ENCODE measurements around the gene TMEM209. TPM values are rescaled to one million over a fixed set of nuclear protein-coding genes. Genes with fewer than 3 reads are reported as not detected.
"Not testable (repeated sequence)": the region's sequence is repeated elsewhere in the genome, so short reads cannot be mapped to it uniquely, and the experiment has no call there.

TMEM209 gene
- total RNA-seq (2014; rRNA removed; shearing (Covaris generic); ENCODE audit: low replicate concordance), result 4.0 and 4.5 TPM in 2 replicates

DNA sequence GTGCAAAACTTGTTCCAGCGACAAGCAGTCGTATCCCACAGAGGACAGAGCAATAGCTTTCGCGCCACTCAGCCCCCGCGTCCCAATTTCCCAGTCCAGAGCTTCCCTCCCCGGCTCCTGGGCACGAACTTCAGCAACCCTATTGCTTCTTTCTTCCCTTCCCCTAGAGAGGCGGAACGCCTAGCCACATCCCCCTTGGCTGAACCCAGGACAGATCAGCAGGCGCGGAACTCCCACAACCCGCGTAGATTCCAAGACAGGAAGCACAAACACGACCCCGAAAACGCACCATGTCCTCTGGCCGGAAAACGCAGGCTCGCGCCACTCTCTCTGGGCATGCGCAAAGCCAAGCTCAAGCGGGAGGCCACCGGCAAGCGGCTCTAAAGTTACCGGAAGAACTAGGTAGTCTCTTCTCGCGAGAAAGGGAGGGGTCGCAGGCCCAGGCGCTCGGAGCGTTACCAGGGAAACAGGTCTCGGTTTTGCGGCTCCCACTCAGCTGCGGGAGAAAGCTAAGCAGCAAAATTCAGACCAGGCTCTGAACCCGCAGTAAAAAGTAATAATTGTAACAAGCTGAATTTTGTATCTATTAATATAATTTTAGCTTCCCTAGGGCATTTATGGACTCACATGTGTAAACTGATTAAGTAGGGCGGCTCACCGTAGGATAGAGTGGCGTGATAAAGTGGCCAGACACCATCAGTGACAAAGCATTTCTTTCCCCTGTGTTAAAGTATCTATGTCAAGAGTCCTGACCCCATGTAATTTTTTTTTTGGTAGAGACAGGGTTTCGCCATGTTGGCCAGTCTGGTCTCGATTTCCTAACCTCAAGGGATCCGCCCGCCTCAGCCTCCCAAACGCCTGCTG lies at the start of gene TMEM209:
TMEM209 (minus strand) TSS at position 323 of the 864 bp plus-strand sequence; CDS start at position 292, 31 bp downstream.
- DNase-seq (ENCODE audit: low read depth), result peak; percentile 95
- in situ Hi-C loops (cut with HindIII; ENCODE audit: low pct_unique_long_range_greater_than_20kb, low sequenced_read_pairs), result no loop called here

DNA sequence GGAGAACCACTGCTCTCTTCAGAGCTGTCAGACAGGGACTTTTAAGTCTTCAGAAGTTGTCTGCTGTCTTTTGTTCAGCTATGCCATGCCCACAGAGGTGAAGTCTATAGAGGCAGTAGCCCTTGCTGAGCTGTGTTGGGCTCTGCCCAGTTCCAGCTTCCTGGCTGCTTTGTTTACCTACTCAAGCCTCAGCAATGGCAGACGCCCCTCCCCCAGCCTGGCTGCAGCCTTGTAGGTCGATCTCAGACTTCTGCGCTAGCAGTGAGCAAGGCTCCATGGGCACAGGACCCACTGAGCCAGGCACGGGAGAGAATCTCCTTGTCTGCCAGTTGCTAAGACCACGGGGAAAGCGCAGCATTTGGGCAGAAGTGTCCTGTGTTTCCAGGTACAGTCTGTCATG lies 49.3 kb upstream of the TMEM209 start:
- no peak for DNase-seq (ENCODE audit: low read depth)
- in situ Hi-C loops (cut with HindIII; ENCODE audit: low pct_unique_long_range_greater_than_20kb, low sequenced_read_pairs), result no loop called here

DNA sequence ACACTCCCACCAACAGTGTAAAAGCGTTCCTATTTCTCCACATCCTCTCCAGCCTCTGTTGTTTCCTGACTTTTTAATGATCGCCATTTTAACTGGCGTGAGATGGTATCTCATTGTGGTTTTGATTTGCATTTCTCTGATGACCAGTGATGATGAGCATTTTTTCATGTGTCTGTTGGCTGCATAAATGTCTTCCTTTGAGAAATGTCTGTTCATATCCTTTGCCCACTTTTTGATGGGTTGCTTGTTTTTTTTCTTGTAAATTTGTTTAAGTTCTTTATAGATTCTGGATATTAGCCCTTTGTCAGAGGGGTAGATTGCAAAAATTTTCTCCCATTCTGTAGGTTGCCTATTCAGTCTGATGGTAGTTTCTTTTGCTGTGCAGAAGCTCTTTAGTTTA lies 44.4 kb upstream of the TMEM209 start:
- DNase-seq (ENCODE audit: low read depth); in situ Hi-C loops (cut with HindIII; ENCODE audit: low pct_unique_long_range_greater_than_20kb, low sequenced_read_pairs): not testable (repeated sequence)

DNA sequence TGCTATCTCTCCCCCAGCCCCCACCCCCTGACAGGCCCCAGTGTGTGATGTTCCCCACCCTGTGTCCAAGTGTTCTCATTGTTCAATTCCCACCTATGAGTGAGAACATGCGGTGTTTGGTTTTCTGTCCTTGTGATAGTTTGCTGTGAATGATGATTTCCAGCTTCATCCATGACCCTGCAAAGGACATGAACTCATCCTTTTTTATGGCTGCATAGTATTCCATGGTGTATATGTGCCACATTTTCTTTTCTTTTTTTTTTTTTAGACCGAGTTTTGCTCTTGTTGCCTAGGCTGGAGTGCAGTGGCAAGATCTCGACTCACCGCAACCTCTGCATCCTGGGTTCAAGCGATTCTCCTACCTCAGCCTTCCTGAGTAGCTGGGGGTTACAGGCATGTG lies 43.6 kb upstream of the TMEM209 start:
- in situ Hi-C loops (cut with HindIII; ENCODE audit: low pct_unique_long_range_greater_than_20kb, low sequenced_read_pairs); DNase-seq (ENCODE audit: low read depth): not testable (repeated sequence)

DNA sequence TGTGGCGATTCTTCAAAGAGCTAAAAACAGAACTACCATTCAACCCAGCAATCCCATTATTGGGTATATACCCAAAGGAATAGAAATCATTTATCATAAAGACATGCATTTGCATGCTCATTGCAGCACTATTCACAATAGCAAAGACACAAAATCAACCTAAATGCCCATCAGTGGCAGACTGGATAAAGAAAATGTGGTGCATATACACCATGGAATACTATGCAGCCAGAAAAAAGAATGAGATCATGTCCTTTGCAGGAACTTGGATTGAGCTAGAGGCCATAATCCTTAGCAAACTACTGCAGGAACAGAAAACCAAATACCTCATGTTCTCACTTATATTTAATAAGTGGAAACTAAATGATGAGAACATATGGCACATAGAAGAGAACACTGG lies 41.3 kb upstream of the TMEM209 start:
- DNase-seq (ENCODE audit: low read depth); in situ Hi-C loops (cut with HindIII; ENCODE audit: low pct_unique_long_range_greater_than_20kb, low sequenced_read_pairs): not testable (repeated sequence)

DNA sequence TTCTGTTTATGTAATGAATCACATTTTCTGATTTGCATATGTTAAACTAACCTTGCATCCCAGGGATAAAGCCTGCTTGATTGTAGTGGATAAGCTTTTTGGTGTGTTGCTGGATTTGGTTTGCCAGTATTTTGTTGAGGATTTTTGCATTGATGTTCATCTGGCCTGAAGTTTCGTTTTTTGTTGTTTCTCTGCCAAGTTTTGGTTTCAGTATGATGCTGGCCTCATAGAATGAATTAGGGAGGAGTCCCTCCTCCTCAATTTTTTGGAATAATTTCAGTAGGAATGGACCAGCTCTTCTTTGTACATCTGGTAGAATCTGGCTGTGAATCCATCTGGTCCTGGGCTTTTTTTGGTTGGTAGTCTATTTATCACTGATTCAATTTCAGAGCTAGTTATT lies 38.3 kb upstream of the TMEM209 start:
- in situ Hi-C loops (cut with HindIII; ENCODE audit: low pct_unique_long_range_greater_than_20kb, low sequenced_read_pairs); DNase-seq (ENCODE audit: low read depth): not testable (repeated sequence)

DNA sequence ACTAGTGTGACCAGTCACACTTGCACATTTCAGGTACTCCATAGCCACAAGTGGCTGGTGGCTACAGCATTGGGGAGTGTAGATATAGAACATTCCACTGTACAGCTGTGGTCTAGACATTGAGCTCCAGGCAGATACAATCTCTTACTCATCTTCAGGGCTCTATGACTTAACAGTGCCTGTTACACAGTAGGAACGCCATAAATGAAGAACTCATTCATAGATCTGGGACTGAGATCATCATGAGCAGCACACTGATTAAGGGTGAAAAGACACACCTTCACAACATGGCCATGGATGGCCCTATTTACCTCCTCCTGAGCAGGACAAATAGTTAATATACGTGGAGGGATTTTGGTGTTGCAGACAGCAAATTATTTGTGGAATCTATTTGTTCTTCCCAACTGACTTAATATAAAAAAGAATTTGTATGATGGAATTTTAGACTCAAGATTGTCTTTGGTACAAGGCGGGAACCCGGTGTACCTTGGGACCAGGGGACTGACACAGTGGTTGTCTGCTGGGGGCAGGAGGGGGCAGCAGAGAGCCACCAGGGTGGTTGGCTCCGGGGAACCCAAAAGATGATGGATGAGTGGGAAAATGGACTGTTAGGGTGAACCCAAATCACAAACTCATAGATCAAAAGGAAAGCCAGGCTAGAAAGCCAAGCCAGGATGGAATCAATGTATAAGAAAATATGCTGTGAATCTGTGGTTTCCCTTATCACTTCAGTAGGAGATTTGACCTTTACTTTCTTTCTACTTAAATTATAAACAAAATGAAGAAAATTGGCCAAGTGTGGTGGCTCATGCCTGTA lies 37.2 kb upstream of the TMEM209 start:
- in situ Hi-C loops (cut with HindIII; ENCODE audit: low pct_unique_long_range_greater_than_20kb, low sequenced_read_pairs), result no loop called here
- DNase-seq (ENCODE audit: low read depth), result no peak

DNA sequence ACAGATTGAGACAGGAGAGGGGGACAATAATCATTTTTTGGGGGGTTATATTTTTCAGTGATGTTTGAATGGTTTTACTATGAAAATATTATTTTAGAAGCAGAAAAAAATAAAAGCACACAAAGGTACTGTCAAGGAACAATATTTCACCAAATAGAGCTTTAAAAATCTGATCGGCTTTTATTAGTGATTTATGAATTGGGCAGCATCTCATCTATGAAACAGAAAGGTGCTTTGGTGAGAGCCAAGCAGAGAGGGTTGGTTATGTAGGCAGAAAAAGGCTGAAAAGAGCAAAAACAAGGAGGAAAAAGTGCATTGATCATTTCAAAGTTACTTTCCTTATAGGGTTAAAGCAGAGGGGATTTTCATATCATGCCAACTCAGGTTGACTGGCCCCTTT lies 35.0 kb upstream of the TMEM209 start:
- in situ Hi-C loops (cut with HindIII; ENCODE audit: low pct_unique_long_range_greater_than_20kb, low sequenced_read_pairs), result no loop called here
- no peak for DNase-seq (ENCODE audit: low read depth)

DNA sequence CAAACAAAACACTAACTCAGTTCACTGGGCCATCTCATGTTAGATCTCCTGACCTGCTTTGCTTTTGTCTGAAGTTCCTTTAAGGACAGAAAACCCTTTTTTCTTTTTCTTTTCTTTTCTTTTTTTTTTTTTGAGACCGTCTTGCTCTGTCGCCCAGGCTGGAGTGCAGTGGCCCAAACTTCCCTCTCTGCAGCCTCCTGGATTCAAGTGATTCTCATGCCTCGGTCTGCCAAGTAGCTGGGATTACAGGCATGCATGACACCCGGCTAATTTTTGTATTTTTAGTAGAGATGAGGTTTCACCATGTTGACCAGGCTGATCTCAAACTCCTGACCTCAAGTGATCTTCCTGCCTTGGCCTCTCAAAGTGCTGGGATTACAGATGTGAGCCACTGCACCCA lies 31.2 kb upstream of the TMEM209 start:
- DNase-seq (ENCODE audit: low read depth); in situ Hi-C loops (cut with HindIII; ENCODE audit: low pct_unique_long_range_greater_than_20kb, low sequenced_read_pairs): not testable (repeated sequence)

DNA sequence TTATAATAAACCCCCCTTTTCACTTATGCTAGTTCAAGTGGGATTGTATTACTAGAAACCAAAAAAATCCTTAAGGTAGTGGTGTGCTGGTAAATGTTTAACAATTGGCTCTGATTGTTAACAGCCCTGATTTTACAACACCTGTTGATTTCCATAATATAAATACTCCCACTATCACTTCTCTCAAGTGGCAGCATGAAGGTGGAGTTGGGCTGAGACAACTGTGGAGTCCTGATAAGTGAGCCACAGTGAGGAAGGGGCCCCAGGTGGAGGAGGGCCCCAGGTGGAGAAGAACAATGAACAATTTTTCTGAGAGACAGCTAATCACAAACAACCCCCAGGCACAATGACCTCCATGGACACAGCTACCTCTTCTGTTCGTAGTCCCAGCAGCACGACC lies 28.9 kb upstream of the TMEM209 start:
- in situ Hi-C loops (cut with HindIII; ENCODE audit: low pct_unique_long_range_greater_than_20kb, low sequenced_read_pairs), result no loop called here
- no peak for DNase-seq (ENCODE audit: low read depth)

DNA sequence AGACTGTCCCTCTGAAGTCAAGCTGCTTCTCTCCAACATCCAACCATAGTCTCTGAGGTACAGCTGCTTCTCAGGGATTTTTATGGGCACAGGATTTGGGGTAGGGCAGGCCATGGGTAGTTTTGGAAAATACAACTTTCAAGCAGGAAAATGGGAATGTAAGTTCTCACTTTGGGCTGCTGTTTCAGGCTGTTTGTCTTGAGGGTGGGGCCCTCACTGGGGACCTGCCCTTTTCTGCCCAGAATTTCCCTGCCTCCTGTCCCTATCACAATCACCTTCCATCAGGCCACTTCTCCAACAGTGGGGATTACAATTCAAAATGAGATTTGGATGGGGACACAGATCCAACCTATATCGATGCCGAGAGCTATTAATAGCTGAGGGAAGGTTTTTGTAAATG lies 27.0 kb upstream of the TMEM209 start:
- DNase-seq (ENCODE audit: low read depth), result no peak

DNA sequence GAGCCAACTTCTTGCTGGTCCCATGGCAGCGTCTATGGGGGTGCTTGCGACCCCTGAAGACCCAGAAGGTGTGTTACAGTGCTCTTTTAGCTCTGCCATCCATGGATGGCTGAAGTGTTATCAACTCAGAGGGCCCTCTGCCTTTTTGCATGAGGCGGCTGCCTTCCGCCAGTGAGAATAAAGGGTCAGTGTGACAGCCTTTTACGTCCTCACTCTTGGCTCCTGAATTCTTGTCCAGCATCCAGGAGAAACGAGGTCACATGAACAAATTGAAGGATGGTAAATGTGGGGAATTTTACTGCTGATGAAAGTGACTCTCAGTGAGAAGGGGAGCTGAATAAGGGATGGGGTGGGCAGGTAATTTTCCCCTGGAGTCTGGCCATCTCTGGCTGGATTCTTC lies 26.6 kb upstream of the TMEM209 start:
- DNase-seq (ENCODE audit: low read depth), result no peak
- in situ Hi-C loops (cut with HindIII; ENCODE audit: low pct_unique_long_range_greater_than_20kb, low sequenced_read_pairs), result no loop called here

More for the DNA sequence above, 27.0 kb upstream of the TMEM209 start:
- in situ Hi-C loops (cut with HindIII; ENCODE audit: low pct_unique_long_range_greater_than_20kb, low sequenced_read_pairs), result no loop called here

DNA sequence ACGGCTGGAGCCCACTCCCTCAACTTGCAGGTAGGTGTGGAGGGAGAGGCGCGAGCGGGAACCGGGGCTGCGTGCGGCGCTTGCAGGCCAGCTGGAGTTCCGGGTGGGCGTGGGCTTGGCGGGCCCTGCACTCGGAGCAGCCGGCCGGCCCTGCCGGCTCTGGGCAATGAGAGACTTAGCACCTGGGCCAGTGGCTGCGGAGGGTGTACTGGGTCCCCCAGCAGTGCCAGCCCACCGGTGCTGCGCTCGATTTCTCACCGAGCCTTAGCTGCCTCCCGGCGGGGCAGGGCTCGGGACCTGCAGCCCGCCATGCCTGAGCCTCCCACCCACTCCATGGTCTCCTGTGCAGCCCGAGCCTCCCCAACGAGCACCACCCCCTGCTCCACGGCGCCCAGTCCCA lies 24.8 kb upstream of the TMEM209 start:
- DNase-seq (ENCODE audit: low read depth); in situ Hi-C loops (cut with HindIII; ENCODE audit: low pct_unique_long_range_greater_than_20kb, low sequenced_read_pairs): not testable (repeated sequence)

DNA sequence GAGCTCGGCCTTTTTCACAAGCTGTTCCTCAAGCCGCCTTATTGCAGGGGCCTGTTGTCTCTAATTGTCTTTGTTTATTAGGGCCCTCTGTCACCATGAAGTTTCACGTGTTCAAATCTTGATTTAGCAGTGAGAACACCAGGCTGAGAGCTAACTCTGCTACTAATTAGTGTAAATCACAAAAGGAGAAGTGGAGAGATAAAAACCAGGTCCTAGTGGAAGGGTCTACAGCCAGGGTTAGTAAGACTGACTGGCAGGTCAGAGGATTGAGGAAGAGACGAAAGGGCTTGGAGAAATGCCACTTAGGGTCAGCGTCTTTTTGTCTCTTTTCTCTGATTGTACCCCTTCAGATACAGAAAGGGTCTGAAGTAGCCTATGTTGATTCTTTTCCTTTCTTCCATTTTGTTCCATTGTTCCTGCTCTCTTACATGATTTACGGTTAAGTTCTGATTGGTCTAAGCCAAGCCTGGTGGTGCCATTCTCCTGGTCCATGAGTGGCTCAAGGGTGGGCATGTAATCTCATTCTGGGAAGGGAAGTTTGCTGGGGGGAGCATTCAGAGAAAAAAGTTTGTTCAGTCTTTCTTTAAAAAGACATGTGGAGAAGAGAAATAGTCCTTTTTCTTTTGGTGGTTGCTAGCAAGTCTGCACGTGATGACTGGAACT lies 23.8 kb upstream of the TMEM209 start:
- DNase-seq (ENCODE audit: low read depth), result no peak
- in situ Hi-C loops (cut with HindIII; ENCODE audit: low pct_unique_long_range_greater_than_20kb, low sequenced_read_pairs), result no loop called here

DNA sequence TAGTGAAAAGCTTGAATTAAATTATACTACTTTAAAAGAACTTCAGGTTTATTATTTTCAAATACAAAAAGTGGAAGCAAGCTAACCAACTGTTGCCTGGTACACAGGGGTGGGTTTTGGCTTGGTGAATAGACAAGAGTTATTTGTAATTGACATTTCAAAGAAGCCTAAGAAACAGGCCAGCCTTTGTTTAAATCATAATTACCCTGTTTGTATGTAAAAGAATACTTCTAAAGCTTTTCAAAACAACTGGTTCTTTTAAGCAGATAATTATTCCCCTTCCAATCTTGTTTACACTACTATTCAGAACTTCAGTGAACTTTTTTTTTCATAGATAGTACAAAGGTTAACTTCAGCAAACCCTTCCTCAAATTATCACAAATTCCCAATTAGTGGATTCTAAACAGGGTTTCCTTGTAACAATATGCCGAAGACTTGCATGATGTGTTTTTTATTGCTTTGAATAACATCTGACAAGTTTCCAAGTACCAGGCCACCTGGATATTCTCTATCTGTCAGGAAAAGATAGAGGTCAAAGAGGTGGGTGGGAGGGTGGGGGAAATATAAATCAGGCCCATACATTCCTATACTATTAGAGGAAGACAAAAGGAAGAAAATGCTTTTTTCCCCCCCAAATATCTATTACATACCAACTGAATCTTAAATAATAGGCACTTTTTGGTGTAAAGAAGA lies 22.8 kb upstream of the TMEM209 start:
- in situ Hi-C loops (cut with HindIII; ENCODE audit: low pct_unique_long_range_greater_than_20kb, low sequenced_read_pairs), result no loop called here
- DNase-seq (ENCODE audit: low read depth), result no peak

DNA sequence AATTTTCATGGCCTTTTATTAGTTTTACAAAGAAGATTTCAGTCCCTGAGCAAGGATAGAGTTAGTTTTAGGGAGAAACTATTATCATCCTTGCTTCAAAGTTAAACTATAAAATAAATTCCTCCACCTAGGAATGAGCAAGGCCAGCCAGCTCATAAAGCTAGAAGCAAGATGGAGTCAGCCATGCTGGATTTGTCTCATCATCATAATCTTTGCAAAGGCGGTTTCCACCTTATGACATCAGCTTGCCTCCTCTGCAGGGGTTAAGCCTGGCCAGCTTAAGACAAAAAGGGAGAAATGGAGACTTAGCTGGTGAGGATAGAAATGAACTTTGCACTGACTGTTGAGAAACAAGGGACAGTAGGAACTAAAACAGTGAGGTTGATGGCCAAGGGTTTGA lies 21.1 kb upstream of the TMEM209 start:
- no peak for DNase-seq (ENCODE audit: low read depth)
- in situ Hi-C loops (cut with HindIII; ENCODE audit: low pct_unique_long_range_greater_than_20kb, low sequenced_read_pairs), result no loop called here

DNA sequence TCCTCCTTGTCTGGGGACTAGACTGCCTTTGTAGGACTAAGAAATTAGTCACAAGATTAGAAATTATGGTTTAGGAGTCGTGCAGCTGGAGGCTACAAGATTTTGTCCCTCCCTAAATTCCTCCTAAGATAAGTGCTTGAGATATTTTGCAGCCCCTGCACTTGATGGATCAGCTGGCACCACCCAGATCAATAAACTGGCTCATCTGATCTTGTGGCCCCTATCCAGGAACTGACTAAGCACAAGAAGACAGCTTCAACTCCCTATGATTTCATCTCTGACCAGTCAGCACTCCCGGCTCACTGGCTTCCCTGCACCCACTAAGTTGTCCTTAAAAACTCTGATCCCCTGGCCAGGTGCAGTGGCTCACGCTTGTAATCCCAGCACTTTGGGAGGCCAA lies 19.7 kb upstream of the TMEM209 start:
- not testable (repeated sequence) for DNase-seq (ENCODE audit: low read depth)

DNA sequence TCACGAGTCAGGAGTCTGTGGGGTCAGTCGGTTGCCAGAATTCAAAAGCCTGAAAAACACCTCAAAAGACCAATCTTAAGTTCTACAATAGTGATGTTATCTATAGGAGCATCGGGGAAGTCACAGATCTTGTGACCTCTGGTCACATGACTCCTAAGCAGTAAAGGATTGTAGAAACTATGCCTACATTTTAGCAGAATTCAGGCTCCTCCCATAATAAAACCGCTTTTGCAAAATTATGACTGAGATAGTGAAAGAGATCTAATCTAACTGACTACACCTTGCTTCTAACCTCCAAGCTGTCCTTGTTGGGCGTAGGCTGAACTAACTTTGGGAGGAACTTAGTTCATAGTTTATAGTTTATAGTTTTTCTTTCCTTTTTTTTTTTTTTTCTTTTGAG lies 19.0 kb upstream of the TMEM209 start:
- in situ Hi-C loops (cut with HindIII; ENCODE audit: low pct_unique_long_range_greater_than_20kb, low sequenced_read_pairs), result no loop called here
- no peak for DNase-seq (ENCODE audit: low read depth)

More for the DNA sequence above, 19.7 kb upstream of the TMEM209 start:
- in situ Hi-C loops (cut with HindIII; ENCODE audit: low pct_unique_long_range_greater_than_20kb, low sequenced_read_pairs), result not testable (repeated sequence)

All from Caki2 (cell line).